HCT116 (cell line): ENCODE results near the gene CABLES1. TPM values are rescaled to one million over a fixed set of nuclear protein-coding genes. Genes with fewer than 3 reads are reported as not detected.

ENCODE experiments used
- ATAC-seq: fragments of 200-7000 bp; cut with Tn5 transposase; 2 replicates; pipeline ENCODE4 v1.9.1; 2020; ENCODE audit warnings: mild to moderate bottlenecking, moderate library complexity
- BruUV-seq: library from RNA; stranded (reverse); fragments of 400-500 nt; replicated peaks from 2 replicates; lab custom pipeline; 2021; lab: Mats Ljungman, UMichigan
- CTCF ChIA-PET: fragments of 300-600 bp; sonication (Branson Sonifier 250); formaldehyde crosslinking; loops from one replicate; lab custom pipeline; 2021; ENCODE audit warnings: antibody characterized with exemption; lab: Charles Lee
- POLR2A ChIA-PET: fragments of 300-600, 350-600 bp; sonication (Branson Sonifier 250); formaldehyde crosslinking; loops from one replicate; lab custom pipeline; 2021; ENCODE audit warnings: antibody characterized with exemption; lab: Charles Lee
- RAD21 ChIA-PET, 2 experiments: fragments of 300-600 bp; sonication (Branson Sonifier 250); formaldehyde crosslinking; loops; one replicate each; lab custom pipeline; 2023; ENCODE audit warnings: low total read pairs in 2 of 2; ENCODE audit not compliant: uncharacterized antibody in 2 of 2, unreplicated experiment in 2 of 2, low non-redundant PET in 1 of 2; lab: Charles Lee
- DNase-seq: peaks from one replicate; pipeline ENCODE4 v3.0.0-alpha.2; 2010; ENCODE audit warnings: low read depth, low spot score
- H2AFZ ChIP-seq: fragments of 200-600 bp; shearing (Covaris generic), sonication (generic); 2 replicates; pipeline ENCODE4 v1.6.1; 2017; ENCODE audit warnings: low read depth, mixed run types, mixed read lengths, antibody characterized with exemption, low read length; ENCODE audit not compliant: poor library complexity, severe bottlenecking
- H3K27ac ChIP-seq: 2 replicates; pipeline ENCODE4 v1.5.1; 2012; ENCODE audit warnings: low read depth, low read length
- H3K27me3 ChIP-seq: fragments of 200-600 bp; sonication (generic); 2 replicates; pipeline ENCODE4 v1.6.1; 2016; ENCODE audit warnings: mixed run types, low read length, mixed read lengths; ENCODE audit not compliant: insufficient read depth
- H3K36me3 ChIP-seq, 2 experiments: fragments of 200-500 bp in 1 of 2; fragments of 200-600 bp in 1 of 2; sonication (Bioruptor generic) in 1 of 2; sonication (generic) in 1 of 2; 2 replicates each; pipeline versions ENCODE4 v1.5.1 to v1.6.1; 2014 to 2016; ENCODE audit warnings: low read length in 2 of 2, inconsistent platforms in 1 of 2, mixed read lengths in 1 of 2, mixed run types in 1 of 2; ENCODE audit not compliant: insufficient read depth in 2 of 2, control insufficient read depth in 1 of 2
- H3K4me1 ChIP-seq, 2 experiments: fragments of 200-600 bp in 1 of 2; sonication (generic) in 1 of 2; 2 replicates each; pipeline versions ENCODE4 v1.5.1 to v1.6.1; 2012 to 2017; ENCODE audit warnings: low read length in 2 of 2, inconsistent platforms in 1 of 2, mild to moderate bottlenecking in 1 of 2, mixed read lengths in 1 of 2, mixed run types in 1 of 2, moderate library complexity in 1 of 2; ENCODE audit not compliant: insufficient read depth in 2 of 2, control insufficient read depth in 1 of 2
- H3K4me2 ChIP-seq: fragments of 200-600 bp; sonication (generic); 2 replicates; pipeline ENCODE4 v1.6.1; 2017; ENCODE audit warnings: mixed run types, low read length, mixed read lengths
- H3K4me3 ChIP-seq, 2 experiments: fragments of 200-600 bp in 1 of 2; sonication (generic) in 1 of 2; replicated peaks in 1 of 2; 2 replicates each; pipeline ENCODE4 v1.5.1; 2011 to 2016; ENCODE audit warnings: low read length in 2 of 2, control low read depth in 1 of 2, low read depth in 1 of 2, mild to moderate bottlenecking in 1 of 2, mixed read lengths in 1 of 2, mixed run types in 1 of 2
- H3K79me2 ChIP-seq: fragments of 200-600 bp; sonication (generic); 2 replicates; pipeline ENCODE4 v1.6.1; 2017; ENCODE audit warnings: mild to moderate bottlenecking, mixed run types, low read length, moderate library complexity, mixed read lengths; ENCODE audit not compliant: insufficient read depth
- H3K9ac ChIP-seq: fragments of 200-600 bp; sonication (generic); 2 replicates; pipeline ENCODE4 v1.6.1; 2016; ENCODE audit warnings: low read length, mixed read lengths
- H3K9me2 ChIP-seq: fragments of 200-600 bp; sonication (generic), shearing (Covaris generic); 2 replicates; pipeline ENCODE4 v1.6.1; 2017; ENCODE audit warnings: mixed run types, mild to moderate bottlenecking, moderate library complexity; ENCODE audit not compliant: insufficient read depth
- H3K9me3 ChIP-seq, 2 experiments: fragments of 200-500 bp in 1 of 2; fragments of 200-600 bp in 1 of 2; sonication (Bioruptor generic) in 1 of 2; sonication (generic) in 1 of 2; 2 replicates each; pipeline ENCODE4 v1.6.1; 2014 to 2017; ENCODE audit warnings: low read length in 2 of 2, mixed read lengths in 2 of 2, inconsistent platforms in 1 of 2, low read depth in 1 of 2, mild to moderate bottlenecking in 1 of 2, mixed run types in 1 of 2, moderate library complexity in 1 of 2; ENCODE audit not compliant: control insufficient read depth in 1 of 2, insufficient read depth in 1 of 2
- H4K20me1 ChIP-seq: fragments of 200-600 bp; sonication (generic), shearing (Covaris generic); 2 replicates; pipeline ENCODE4 v1.6.1; 2017; ENCODE audit warnings: mixed run types, mild to moderate bottlenecking, moderate library complexity; ENCODE audit not compliant: insufficient read depth
- CBX3 ChIP-seq: IDR thresholded peaks from 2 replicates; pipeline ENCODE4 v1.6.1; 2012; ENCODE audit warnings: low read depth
- EGR1 ChIP-seq: IDR thresholded peaks from 2 replicates; pipeline ENCODE4 v1.6.1; 2012; ENCODE audit warnings: low read depth
- EZH2 ChIP-seq: fragments of 200-600 bp; sonication (generic); IDR thresholded peaks from 2 replicates; pipeline ENCODE4 v1.6.1; 2017; ENCODE audit warnings: antibody characterized with exemption, mixed run types
- FOSL1 ChIP-seq: IDR thresholded peaks from 2 replicates; pipeline ENCODE4 v1.6.1; 2012; ENCODE audit warnings: low read depth
- POLR2A ChIP-seq: IDR thresholded peaks from 2 replicates; pipeline ENCODE4 v1.7.0; 2011; ENCODE audit warnings: borderline replicate concordance; ENCODE audit not compliant: insufficient read depth, insufficient read length; ENCODE audit errors: extremely low read depth
- RAD21 ChIP-seq: IDR thresholded peaks from 2 replicates; pipeline ENCODE4 v1.6.1; 2012; ENCODE audit warnings: low read depth, mild to moderate bottlenecking
- TCF7L2 ChIP-seq: IDR thresholded peaks from 2 replicates; pipeline ENCODE4 v1.7.0; 2011; ENCODE audit warnings: borderline replicate concordance, inconsistent platforms; ENCODE audit not compliant: insufficient read depth, insufficient read length; ENCODE audit errors: extremely low read depth
- YY1 ChIP-seq: IDR thresholded peaks from 2 replicates; pipeline ENCODE4 v1.6.1; 2011; ENCODE audit warnings: low read length, low read depth, moderate library complexity, mild to moderate bottlenecking; ENCODE audit not compliant: insufficient replicate concordance; ENCODE audit errors: extremely low read depth
- ZFX ChIP-seq: fragments of 450-650 bp; IDR thresholded peaks from 2 replicates; pipeline ENCODE4 v1.6.1; 2017
- ZNF274 ChIP-seq: fragments of 200-500 bp; sonication (Bioruptor generic); IDR thresholded peaks from 2 replicates; pipeline ENCODE4 v1.6.1; 2014; ENCODE audit warnings: mild to moderate bottlenecking, low read depth, low read length, inconsistent platforms
- intact Hi-C: fragments of 100-400 bp; cut with micrococcal nuclease; formaldehyde crosslinking; loops from 2 replicates; pipeline ENCODE4 v1.10.0; 2022
- total RNA-seq: library from RNA; stranded (reverse); gene quantifications from one replicate; pipeline ENCODE4 v1.2.1, GENCODE V29; 2021; ENCODE audit not compliant: unreplicated experiment
- TF ChIP-seq, protein P1 (sequence below): IDR thresholded peaks from 2 replicates; pipeline ENCODE4 v1.6.1; 2012
- TF ChIP-seq, protein P2 (sequence below), 3 experiments: fragments of 200-600 bp in 1 of 3; sonication (generic) in 1 of 3; IDR thresholded peaks in 2 of 3; conservative IDR thresholded peaks in 1 of 3; 2 replicates each; pipeline ENCODE4 v1.5.1; 2012 to 2017; ENCODE audit warnings: low read depth in 2 of 3, low read length in 2 of 3, antibody characterized with exemption in 1 of 3, borderline replicate concordance in 1 of 3, control low read depth in 1 of 3, mild to moderate bottlenecking in 1 of 3, mixed read lengths in 1 of 3, mixed run types in 1 of 3, moderate library complexity in 1 of 3; ENCODE audit not compliant: insufficient read depth in 1 of 3
- TF ChIP-seq, protein P3 (sequence below): IDR thresholded peaks from 2 replicates; pipeline ENCODE4 v1.6.1; 2012; ENCODE audit warnings: low read depth
- TF ChIP-seq, protein P4 (sequence below): IDR thresholded peaks from 2 replicates; pipeline ENCODE4 v1.6.1; 2012

The CABLES1 gene
- total RNA-seq, 1 experiment from 2014 or later, result 7.7 TPM

DNA sequence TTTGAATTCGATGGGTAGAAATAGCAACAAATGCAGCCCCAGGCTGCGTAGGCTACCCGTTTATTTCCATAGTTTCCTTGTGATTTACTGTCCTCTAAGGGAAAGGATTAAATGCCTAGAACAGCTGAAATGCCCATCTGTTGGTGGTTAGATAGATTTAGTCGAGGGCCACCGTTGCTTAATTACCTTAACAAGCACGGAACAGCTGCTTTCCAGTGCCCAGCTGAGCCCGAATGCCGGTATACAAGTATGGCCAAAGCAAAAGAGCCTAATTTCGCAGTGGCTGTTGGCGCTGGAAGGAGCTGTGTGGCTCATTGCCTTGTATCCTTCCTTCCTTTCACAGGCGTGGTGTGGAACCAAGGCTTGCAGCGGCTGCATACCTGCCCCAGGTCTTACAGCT is 109.1 kb downstream of the CABLES1 start:
- Histone ChIP-seq H3K4me2 (no peak overlapping the region), H3K9ac (no peak overlapping the region), H4K20me1 (no peaks in the 10 kb centered on the region), H3K79me2 (no peaks in the 10 kb centered on the region), H3K4me3 (no peak overlapping the region), H3K27ac (no peak overlapping the region), H3K9me2 (no peaks in the 10 kb centered on the region), H3K27me3 (no peaks in the 10 kb centered on the region), H3K4me1 (no peaks in the 10 kb centered on the region), H3K9me3 (0 out of 4 replicates have a peak, but pooled peaks cover 0 to 3% of the 10 kb centered on the region in 2 experiments), H3K36me3 (0 out of 4 replicates have a peak, but pooled peaks cover 0 to 2% of the 10 kb centered on the region in 2 experiments), H2AFZ (no peak overlapping the region)
- CTCF ChIA-PET, result no interaction called here
- POLR2A ChIA-PET, result no interaction called here
- ATAC-seq, result no peak
- RAD21 ChIA-PET, result no interaction called here
- intact Hi-C loops, result no loop called here
- no peak for TF ChIP-seq POLR2A
- TF ChIP-seq, protein P1, sequence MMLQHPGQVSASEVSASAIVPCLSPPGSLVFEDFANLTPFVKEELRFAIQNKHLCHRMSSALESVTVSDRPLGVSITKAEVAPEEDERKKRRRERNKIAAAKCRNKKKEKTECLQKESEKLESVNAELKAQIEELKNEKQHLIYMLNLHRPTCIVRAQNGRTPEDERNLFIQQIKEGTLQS, result no peak
- TF ChIP-seq TCF7L2, result no peak
- no peak for TF ChIP-seq ZFX
- TF ChIP-seq FOSL1, result no peak
- TF ChIP-seq, protein P2, sequence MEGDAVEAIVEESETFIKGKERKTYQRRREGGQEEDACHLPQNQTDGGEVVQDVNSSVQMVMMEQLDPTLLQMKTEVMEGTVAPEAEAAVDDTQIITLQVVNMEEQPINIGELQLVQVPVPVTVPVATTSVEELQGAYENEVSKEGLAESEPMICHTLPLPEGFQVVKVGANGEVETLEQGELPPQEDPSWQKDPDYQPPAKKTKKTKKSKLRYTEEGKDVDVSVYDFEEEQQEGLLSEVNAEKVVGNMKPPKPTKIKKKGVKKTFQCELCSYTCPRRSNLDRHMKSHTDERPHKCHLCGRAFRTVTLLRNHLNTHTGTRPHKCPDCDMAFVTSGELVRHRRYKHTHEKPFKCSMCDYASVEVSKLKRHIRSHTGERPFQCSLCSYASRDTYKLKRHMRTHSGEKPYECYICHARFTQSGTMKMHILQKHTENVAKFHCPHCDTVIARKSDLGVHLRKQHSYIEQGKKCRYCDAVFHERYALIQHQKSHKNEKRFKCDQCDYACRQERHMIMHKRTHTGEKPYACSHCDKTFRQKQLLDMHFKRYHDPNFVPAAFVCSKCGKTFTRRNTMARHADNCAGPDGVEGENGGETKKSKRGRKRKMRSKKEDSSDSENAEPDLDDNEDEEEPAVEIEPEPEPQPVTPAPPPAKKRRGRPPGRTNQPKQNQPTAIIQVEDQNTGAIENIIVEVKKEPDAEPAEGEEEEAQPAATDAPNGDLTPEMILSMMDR (IDR thresholded peaks at IDR 0.05 in 2 of 3, conservative IDR thresholded peaks at IDR 0.05 in 1 of 3; ENCODE audit: borderline replicate concordance in 1 of 3, insufficient read depth in 1 of 3, low read depth in 2 of 3, low read length in 2 of 3), result no peak
- TF ChIP-seq ZNF274, result no peak
- TF ChIP-seq, protein P3, sequence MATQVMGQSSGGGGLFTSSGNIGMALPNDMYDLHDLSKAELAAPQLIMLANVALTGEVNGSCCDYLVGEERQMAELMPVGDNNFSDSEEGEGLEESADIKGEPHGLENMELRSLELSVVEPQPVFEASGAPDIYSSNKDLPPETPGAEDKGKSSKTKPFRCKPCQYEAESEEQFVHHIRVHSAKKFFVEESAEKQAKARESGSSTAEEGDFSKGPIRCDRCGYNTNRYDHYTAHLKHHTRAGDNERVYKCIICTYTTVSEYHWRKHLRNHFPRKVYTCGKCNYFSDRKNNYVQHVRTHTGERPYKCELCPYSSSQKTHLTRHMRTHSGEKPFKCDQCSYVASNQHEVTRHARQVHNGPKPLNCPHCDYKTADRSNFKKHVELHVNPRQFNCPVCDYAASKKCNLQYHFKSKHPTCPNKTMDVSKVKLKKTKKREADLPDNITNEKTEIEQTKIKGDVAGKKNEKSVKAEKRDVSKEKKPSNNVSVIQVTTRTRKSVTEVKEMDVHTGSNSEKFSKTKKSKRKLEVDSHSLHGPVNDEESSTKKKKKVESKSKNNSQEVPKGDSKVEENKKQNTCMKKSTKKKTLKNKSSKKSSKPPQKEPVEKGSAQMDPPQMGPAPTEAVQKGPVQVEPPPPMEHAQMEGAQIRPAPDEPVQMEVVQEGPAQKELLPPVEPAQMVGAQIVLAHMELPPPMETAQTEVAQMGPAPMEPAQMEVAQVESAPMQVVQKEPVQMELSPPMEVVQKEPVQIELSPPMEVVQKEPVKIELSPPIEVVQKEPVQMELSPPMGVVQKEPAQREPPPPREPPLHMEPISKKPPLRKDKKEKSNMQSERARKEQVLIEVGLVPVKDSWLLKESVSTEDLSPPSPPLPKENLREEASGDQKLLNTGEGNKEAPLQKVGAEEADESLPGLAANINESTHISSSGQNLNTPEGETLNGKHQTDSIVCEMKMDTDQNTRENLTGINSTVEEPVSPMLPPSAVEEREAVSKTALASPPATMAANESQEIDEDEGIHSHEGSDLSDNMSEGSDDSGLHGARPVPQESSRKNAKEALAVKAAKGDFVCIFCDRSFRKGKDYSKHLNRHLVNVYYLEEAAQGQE, result no peak
- TF ChIP-seq RAD21, result no peak
- TF ChIP-seq, protein P4, sequence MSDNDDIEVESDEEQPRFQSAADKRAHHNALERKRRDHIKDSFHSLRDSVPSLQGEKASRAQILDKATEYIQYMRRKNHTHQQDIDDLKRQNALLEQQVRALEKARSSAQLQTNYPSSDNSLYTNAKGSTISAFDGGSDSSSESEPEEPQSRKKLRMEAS, result no peak
- no peak for TF ChIP-seq EGR1
- no peak for TF ChIP-seq YY1
- no peak for TF ChIP-seq CBX3
- no peak for TF ChIP-seq EZH2
- no peak for DNase-seq
- BruUV-seq, result no TSS peak
